Endothelial cell of umbilical vein (primary cell): Measurements from ENCODE around the gene CCR3. TPM values are rescaled to one million over a fixed set of nuclear protein-coding genes. Genes with fewer than 3 reads are reported as not detected.

Experiments
- BruUV-seq: library from RNA; stranded (reverse); fragments of 400-500 nt; replicated peaks from 2 replicates; lab custom pipeline; 2021; lab: Mats Ljungman, UMichigan
- CTCF ChIA-PET: fragments of 300-600, 350-600 bp; sonication (Branson Sonifier 250); formaldehyde crosslinking; loops from one replicate; lab custom pipeline; 2021; ENCODE audit warnings: antibody characterized with exemption, inconsistent platforms; lab: Charles Lee
- POLR2A ChIA-PET: fragments of 300-600, 350-600 bp; sonication (Branson Sonifier 250); formaldehyde crosslinking; loops from one replicate; lab custom pipeline; 2021; ENCODE audit warnings: antibody characterized with exemption, inconsistent platforms; lab: Charles Lee
- DNase-seq: peaks from one replicate; pipeline ENCODE4 v3.0.0-alpha.2; 2011; ENCODE audit warnings: low read depth, low spot score
- FAIRE-seq: peaks from 2 replicates; lab custom pipeline; 2011; peaks lifted over from hg19 to GRCh38; lab: Jason Lieb, UNC
- H2AFZ ChIP-seq: 2 replicates; pipeline ENCODE4 v1.6.0; 2012; ENCODE audit warnings: low read depth, low read length, control low read depth, inconsistent platforms
- H3K27ac ChIP-seq: 2 replicates; pipeline ENCODE4 v1.5.1; 2011; ENCODE audit warnings: low read depth, mild to moderate bottlenecking, control low read depth, low read length, moderate library complexity; ENCODE audit not compliant: insufficient read depth
- H3K27me3 ChIP-seq, 2 experiments: 2 replicates each; pipeline versions ENCODE4 v1.6.0 to v1.6.1; 2011; ENCODE audit warnings: low read length in 2 of 2, mixed read lengths in 1 of 2; ENCODE audit not compliant: control insufficient read depth in 2 of 2, insufficient read depth in 2 of 2
- H3K36me3 ChIP-seq, 2 experiments: 2 replicates in 1 of 2; 3 replicates in 1 of 2; pipeline ENCODE4 v1.5.1; 2011; ENCODE audit warnings: low read length in 2 of 2, mild to moderate bottlenecking in 1 of 2, moderate library complexity in 1 of 2; ENCODE audit not compliant: control insufficient read depth in 2 of 2, insufficient read depth in 2 of 2; ENCODE audit errors: extremely low read depth in 1 of 2
- H3K4me1 ChIP-seq: 3 replicates; pipeline ENCODE4 v1.5.1; 2011; ENCODE audit warnings: mild to moderate bottlenecking, low read length; ENCODE audit not compliant: control insufficient read depth, insufficient read depth; ENCODE audit errors: extremely low read depth
- H3K4me2 ChIP-seq: 2 replicates; pipeline ENCODE4 v1.6.1; 2011; ENCODE audit warnings: low read length, control low read depth, mixed read lengths; ENCODE audit not compliant: insufficient read depth
- H3K4me3 ChIP-seq, 3 experiments: fragments of 200-600 bp in 1 of 3; sonication (generic), shearing (Covaris generic) in 1 of 3; replicated peaks in 1 of 3; 2 replicates each; pipeline ENCODE4 v1.5.1; 2011 to 2016; ENCODE audit warnings: control low read depth in 3 of 3, low read length in 3 of 3, mild to moderate bottlenecking in 2 of 3, inconsistent platforms in 1 of 3, low read depth in 1 of 3, moderate library complexity in 1 of 3; ENCODE audit not compliant: insufficient read depth in 1 of 3
- H3K79me2 ChIP-seq: 2 replicates; pipeline ENCODE4 v1.6.0; 2012; ENCODE audit warnings: low read length, inconsistent platforms; ENCODE audit not compliant: control insufficient read depth, insufficient read depth
- H3K9ac ChIP-seq: replicated peaks from 2 replicates; pipeline ENCODE3; 2011; ENCODE audit warnings: low read length, control low read depth; ENCODE audit not compliant: insufficient read depth; ENCODE audit errors: extremely low read depth
- H3K9me1 ChIP-seq: replicated peaks from 3 replicates; pipeline ENCODE4 v1.6.0; 2011; ENCODE audit warnings: mild to moderate bottlenecking, low read length; ENCODE audit not compliant: control insufficient read depth, insufficient read depth; ENCODE audit errors: extremely low read depth
- H3K9me3 ChIP-seq: replicated peaks from 2 replicates; pipeline ENCODE4 v1.5.1; 2012; ENCODE audit warnings: low read length, inconsistent platforms; ENCODE audit not compliant: control insufficient read depth, insufficient read depth
- H4K20me1 ChIP-seq: replicated peaks from 2 replicates; pipeline ENCODE3; 2011; ENCODE audit warnings: mild to moderate bottlenecking, low read length; ENCODE audit not compliant: control insufficient read depth, insufficient read depth; ENCODE audit errors: extremely low read depth
- EZH2 ChIP-seq: IDR thresholded peaks from 2 replicates; pipeline ENCODE4 v1.6.1; 2012; ENCODE audit warnings: borderline replicate concordance, low read depth, mild to moderate bottlenecking, moderate library complexity, low read length, inconsistent platforms; ENCODE audit not compliant: severe bottlenecking
- FOS ChIP-seq: IDR thresholded peaks from 2 replicates; pipeline ENCODE4 v1.6.1; 2011; ENCODE audit warnings: mild to moderate bottlenecking, low read length, moderate library complexity, borderline replicate concordance; ENCODE audit not compliant: insufficient read depth
- GATA2 ChIP-seq: IDR thresholded peaks from 2 replicates; pipeline ENCODE4 v1.7.0; 2011; ENCODE audit warnings: low read depth, mild to moderate bottlenecking, moderate library complexity, mixed read lengths, low read length; ENCODE audit not compliant: insufficient read length, insufficient read depth
- JUN ChIP-seq: IDR thresholded peaks from 2 replicates; pipeline ENCODE4 v1.6.1; 2011; ENCODE audit warnings: borderline replicate concordance, low read depth; ENCODE audit not compliant: insufficient read length, insufficient read depth
- MYC ChIP-seq: IDR thresholded peaks from one replicate; pipeline ENCODE4 v1.6.1; 2011; ENCODE audit warnings: mild to moderate bottlenecking, low read depth, low read length
- POLR2A ChIP-seq: IDR thresholded peaks from 2 replicates; pipeline ENCODE4 v1.6.1; 2012; ENCODE audit warnings: low read depth, mild to moderate bottlenecking, control low read depth, low read length
- POLR2AphosphoS5 ChIP-seq: IDR thresholded peaks from 2 replicates; pipeline ENCODE4 v1.6.1; 2012; ENCODE audit warnings: low read depth, mild to moderate bottlenecking, control low read depth, low read length, moderate library complexity; ENCODE audit not compliant: insufficient read depth
- dilution Hi-C: fragments of 300-500 bp; cut with MboI; formaldehyde crosslinking; loops from one replicate; pipeline ENCODE4 v1.15.0; 2019; ENCODE audit warnings: low sequenced_read_pairs; ENCODE audit not compliant: extremely low pct_ligation_motif_present
- intact Hi-C: fragments of 100-400 bp; cut with micrococcal nuclease; formaldehyde crosslinking; loops from one replicate; pipeline ENCODE4 v1.10.0; 2022
- polyA plus RNA-seq, 4 experiments: library from polyadenylated mRNA; depleted of rRNA in 3 of 4; stranded (reverse) in 3 of 4; unstranded in 1 of 4; fragments of >200 nt; gene quantifications; 2 replicates each; pipeline versions ENCODE4 v1.2.1 to v1.2.3, GENCODE V29; 2011 to 2012; ENCODE audit warnings: missing spikeins in 1 of 4
- total RNA-seq: library from RNA; stranded (reverse); gene quantifications from 2 replicates; pipeline ENCODE4 v1.2.3, GENCODE V29; 2021
- TF ChIP-seq, protein P1 (sequence below), 2 donors: IDR thresholded peaks; 1 replicate in 1 of 2; 2 replicates in 1 of 2; pipeline ENCODE4 v1.5.1; 2011; ENCODE audit warnings: low read length in 2 of 2, mild to moderate bottlenecking in 2 of 2, moderate library complexity in 2 of 2, control low read depth in 1 of 2, inconsistent platforms in 1 of 2, low read depth in 1 of 2; ENCODE audit not compliant: insufficient read depth in 1 of 2; ENCODE audit errors: extremely low read depth in 1 of 2
- TF ChIP-seq, protein P2 (sequence below): IDR thresholded peaks from 2 replicates; pipeline ENCODE4 v1.6.1; 2011; ENCODE audit not compliant: insufficient read depth, insufficient read length

CCR3 gene
- total and polyA plus RNA-seq, 2 donors (not counting 3 experiments of a cell fraction or from before 2014, with no cell fraction given) = not detected

DNA sequence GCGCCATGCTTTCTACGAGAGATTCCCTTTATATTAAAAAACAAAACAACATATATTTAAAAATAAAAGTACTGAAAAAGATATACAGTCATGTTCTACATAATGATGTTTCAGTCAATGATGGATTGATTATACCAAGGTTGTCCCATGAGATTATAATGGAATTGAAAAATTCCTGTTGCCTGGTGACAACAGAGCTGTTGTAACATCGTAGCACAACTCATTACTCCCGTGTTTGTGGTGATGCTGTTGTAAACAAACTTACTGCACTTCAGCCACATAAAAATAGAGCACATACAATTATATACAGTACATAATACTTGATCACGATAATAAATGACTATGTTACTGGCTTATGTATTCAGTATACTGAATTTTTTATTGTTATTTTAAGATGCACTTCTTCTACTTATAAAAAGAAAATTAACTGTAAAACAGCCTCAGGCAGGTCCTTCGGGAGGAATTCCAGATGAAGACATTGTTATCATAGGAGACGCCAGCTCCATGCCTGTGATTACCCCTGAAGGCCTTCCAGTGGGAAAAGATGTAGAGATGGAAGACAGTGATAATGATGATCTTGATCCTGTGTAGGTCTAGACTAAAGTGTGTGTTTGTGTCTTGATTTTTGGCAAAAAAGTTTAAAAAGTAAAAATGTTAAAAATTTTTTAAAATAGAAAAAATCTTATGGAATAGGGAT, 45.9 kb upstream of the CCR3 start:
- Histone ChIP-seq H3K27ac (no peak overlapping the region), H4K20me1 (no peaks in the 10 kb centered on the region), H2AFZ (no peak overlapping the region), H3K79me2 (no peaks in the 10 kb centered on the region), H3K9me1 (no peaks in the 10 kb centered on the region), H3K4me2 (no peak overlapping the region), H3K36me3 (no peaks in the 10 kb centered on the region), H3K4me1 (no peaks in the 10 kb centered on the region), H3K9ac (no peak overlapping the region), H3K27me3 (no peaks in the 10 kb centered on the region), H3K4me3 (no peak overlapping the region), H3K9me3 (no peaks in the 10 kb centered on the region)
- dilution Hi-C loops (no loop called here), intact Hi-C loops (no loop called here)
- ChIA-PET CTCF (no interaction called here), POLR2A (no interaction called here)
- no peak for TF ChIP-seq GATA2
- no peak for TF ChIP-seq EZH2
- no peak for TF ChIP-seq MYC
- TF ChIP-seq, protein P1, sequence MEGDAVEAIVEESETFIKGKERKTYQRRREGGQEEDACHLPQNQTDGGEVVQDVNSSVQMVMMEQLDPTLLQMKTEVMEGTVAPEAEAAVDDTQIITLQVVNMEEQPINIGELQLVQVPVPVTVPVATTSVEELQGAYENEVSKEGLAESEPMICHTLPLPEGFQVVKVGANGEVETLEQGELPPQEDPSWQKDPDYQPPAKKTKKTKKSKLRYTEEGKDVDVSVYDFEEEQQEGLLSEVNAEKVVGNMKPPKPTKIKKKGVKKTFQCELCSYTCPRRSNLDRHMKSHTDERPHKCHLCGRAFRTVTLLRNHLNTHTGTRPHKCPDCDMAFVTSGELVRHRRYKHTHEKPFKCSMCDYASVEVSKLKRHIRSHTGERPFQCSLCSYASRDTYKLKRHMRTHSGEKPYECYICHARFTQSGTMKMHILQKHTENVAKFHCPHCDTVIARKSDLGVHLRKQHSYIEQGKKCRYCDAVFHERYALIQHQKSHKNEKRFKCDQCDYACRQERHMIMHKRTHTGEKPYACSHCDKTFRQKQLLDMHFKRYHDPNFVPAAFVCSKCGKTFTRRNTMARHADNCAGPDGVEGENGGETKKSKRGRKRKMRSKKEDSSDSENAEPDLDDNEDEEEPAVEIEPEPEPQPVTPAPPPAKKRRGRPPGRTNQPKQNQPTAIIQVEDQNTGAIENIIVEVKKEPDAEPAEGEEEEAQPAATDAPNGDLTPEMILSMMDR (IDR thresholded peaks at IDR 0.05; ENCODE audit: extremely low read depth in 1 of 2, insufficient read depth in 1 of 2, low read depth in 1 of 2, low read length in 2 of 2) = no peak
- TF ChIP-seq, protein P2, sequence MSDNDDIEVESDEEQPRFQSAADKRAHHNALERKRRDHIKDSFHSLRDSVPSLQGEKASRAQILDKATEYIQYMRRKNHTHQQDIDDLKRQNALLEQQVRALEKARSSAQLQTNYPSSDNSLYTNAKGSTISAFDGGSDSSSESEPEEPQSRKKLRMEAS = no peak
- no peak for TF ChIP-seq POLR2AphosphoS5
- no peak for TF ChIP-seq POLR2A
- TF ChIP-seq JUN = no peak
- no peak for TF ChIP-seq FOS
- DNase-seq (no peak), FAIRE-seq (no peak)
- BruUV-seq = no TSS peak
